ENCODE measurements around the gene CAMLG. TPM values are rescaled to one million over a fixed set of nuclear protein-coding genes. Genes with fewer than 3 reads are reported as not detected.
"Not testable (repeated sequence)": the region's sequence is repeated elsewhere in the genome, so short reads cannot be mapped to it uniquely, and the experiment has no call there.

Gene CAMLG
- 10 to 100 TPM; 26.4 to 31.3 TPM for total RNA-seq

DNA sequence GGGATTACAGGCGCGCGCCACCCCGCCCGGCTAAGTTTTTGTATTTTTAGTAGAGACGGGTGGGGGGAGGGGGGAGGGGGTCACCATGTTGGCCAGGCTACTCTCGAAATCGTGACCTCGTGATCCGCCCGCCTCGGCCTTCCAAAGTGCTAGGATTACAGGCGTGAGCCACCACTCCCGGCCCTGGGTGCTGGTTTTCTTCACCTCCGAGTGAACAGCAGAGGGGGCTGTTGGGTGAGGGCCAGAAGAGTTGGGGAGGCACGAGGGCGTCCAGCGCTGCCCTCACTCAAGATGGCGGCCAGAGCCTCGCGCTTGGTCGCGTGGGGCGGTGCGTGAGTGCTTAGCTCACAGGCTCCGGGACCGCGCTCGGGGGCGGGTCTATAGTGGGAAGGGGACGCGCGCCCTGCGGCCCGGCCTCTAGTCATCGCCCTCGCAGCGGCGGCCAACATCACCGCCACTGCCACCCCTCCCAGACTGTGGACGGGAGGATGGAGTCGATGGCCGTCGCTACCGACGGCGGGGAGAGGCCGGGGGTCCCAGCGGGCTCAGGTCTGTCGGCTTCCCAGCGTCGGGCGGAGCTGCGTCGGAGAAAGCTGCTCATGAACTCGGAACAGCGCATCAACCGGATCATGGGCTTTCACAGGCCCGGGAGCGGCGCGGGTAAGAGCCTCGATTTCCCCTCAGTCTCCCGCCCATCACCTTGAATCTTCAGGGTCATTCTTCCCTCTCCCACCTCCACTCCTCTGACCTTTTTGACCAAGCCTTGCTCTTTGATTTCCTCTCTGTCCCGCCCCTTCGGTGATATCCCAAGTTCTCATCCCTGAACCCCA, at the start of gene CAMLG:
CAMLG (plus strand) TSS at position 416 of the 830 bp plus-strand sequence; CDS start at position 489, 73 bp downstream.
- Histone ChIP-seq H3K9me3 (no peaks in the 10 kb centered on the region), H3K27me3 (replicated peaks; ENCODE audit: insufficient read depth) (no peaks in the 10 kb centered on the region), H3K36me3 (no peaks in the 10 kb centered on the region), H3K4me3 (peak within 1 kb of the TSS; percentile 83 to 88), H3K4me1 (replicated peaks) (peaks cover 8% of the 10 kb centered on the region), H3K27ac (peak within 1 kb of the TSS; percentile 91 to 95)
- peak; percentile 98 for DNase-seq (ENCODE audit: low spot score)
- intact Hi-C loops (cut with DNase I) = loop anchor here (2.0 kb wide), 1 partner anchor 166 kb away; the partner anchor contains the start of gene PCBD2
- WGBS = under 1% methylated on average over 45 of the region's 66 CpGs
- TF ChIP-seq, protein P1, sequence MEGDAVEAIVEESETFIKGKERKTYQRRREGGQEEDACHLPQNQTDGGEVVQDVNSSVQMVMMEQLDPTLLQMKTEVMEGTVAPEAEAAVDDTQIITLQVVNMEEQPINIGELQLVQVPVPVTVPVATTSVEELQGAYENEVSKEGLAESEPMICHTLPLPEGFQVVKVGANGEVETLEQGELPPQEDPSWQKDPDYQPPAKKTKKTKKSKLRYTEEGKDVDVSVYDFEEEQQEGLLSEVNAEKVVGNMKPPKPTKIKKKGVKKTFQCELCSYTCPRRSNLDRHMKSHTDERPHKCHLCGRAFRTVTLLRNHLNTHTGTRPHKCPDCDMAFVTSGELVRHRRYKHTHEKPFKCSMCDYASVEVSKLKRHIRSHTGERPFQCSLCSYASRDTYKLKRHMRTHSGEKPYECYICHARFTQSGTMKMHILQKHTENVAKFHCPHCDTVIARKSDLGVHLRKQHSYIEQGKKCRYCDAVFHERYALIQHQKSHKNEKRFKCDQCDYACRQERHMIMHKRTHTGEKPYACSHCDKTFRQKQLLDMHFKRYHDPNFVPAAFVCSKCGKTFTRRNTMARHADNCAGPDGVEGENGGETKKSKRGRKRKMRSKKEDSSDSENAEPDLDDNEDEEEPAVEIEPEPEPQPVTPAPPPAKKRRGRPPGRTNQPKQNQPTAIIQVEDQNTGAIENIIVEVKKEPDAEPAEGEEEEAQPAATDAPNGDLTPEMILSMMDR (IDR thresholded peaks at IDR 0.05) = peak in 3 of 4 experiments; percentile 43 to 67 (median 60)
- peak; percentile 96 for TF ChIP-seq POLR2A (IDR thresholded peaks at IDR 0.05)
- peak; percentile 90 for TF ChIP-seq POLR2AphosphoS5 (IDR thresholded peaks at IDR 0.05)

DNA sequence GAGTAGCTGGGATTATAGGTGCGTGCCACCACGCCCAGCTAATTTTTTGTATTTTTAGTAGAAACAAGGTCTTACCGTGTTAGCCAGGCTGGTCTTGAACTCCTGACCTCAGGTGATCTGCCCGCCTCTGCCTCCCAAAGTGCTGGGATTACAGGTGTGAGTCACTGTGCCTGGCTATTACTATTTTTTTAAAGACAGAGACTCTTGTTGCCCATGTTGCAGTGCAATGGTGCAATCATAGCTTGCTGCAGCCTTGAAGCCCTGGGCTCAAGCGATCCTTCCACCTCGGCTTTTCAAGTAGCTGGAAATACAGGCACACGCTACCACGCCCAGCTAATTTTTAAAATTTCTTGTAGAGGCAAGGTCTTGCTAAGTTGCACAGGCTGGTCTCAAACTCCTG, 48.2 kb upstream of the CAMLG start:
- H3K27me3 ChIP-seq (replicated peaks; ENCODE audit: insufficient read depth); H3K36me3 ChIP-seq; H3K9me3 ChIP-seq; H3K4me3 ChIP-seq; H3K4me1 ChIP-seq (replicated peaks); intact Hi-C loops (cut with DNase I); DNase-seq (ENCODE audit: low spot score); H3K27ac ChIP-seq: not testable (repeated sequence)
- WGBS = 95% methylated on average over 8 of the region's 8 CpGs

DNA sequence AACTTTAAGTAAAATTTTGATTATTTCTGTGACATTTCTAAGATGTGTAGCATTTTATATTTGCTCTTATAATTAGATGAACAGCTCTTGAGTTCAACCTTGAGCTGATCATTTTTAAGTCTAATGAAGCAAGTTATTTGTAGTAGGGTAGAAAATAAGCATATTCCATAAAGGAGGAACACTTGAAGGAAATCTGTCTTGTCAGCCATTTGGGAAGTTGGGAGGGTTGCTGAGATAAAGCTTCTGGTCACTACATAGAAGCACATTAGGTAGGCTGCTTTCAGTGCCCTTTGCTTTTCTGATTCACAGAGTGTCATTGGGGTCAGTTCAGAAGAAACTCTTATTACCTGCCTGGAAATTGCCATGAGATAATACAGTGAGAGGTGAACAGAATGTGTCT, 45.6 kb upstream of the CAMLG start:
- intact Hi-C loops (cut with DNase I) = no loop called here
- no peak overlapping the region for H3K27ac ChIP-seq
- H3K9me3 ChIP-seq = no peaks in the 10 kb centered on the region
- no peak overlapping the region for H3K4me3 ChIP-seq
- no peaks in the 10 kb centered on the region for H3K4me1 ChIP-seq (replicated peaks)
- no peak for DNase-seq (ENCODE audit: low spot score)
- peaks cover 2 to 3% of the 10 kb centered on the region in 2 donors for H3K36me3 ChIP-seq
- H3K27me3 ChIP-seq (replicated peaks; ENCODE audit: insufficient read depth) = no peaks in the 10 kb centered on the region
- TF ChIP-seq POLR2AphosphoS5 (IDR thresholded peaks at IDR 0.05) (no peak), POLR2A (IDR thresholded peaks at IDR 0.05) (no peak)
- TF ChIP-seq, protein P1 (IDR thresholded peaks at IDR 0.05) = no peak

DNA sequence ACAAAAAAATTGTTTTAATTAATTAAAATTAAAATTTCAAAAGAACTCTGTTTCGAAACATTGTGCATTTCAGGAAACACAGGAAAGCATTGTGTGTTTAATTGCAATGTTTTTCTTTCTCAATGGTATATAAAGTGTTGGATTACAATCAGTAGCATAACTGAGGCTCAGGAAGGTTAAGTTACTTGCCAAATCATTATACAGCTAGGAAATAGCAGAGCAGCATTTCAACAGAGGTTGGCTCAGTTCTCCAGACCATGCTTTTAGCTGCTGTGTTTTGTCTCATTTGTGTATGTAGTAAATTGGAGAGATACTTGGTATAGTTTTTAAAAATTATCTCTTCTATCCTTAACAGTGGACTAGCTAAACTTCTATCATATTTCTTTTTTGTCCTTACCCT, 30.0 kb upstream of the CAMLG start:
- Histone ChIP-seq H3K27ac (no peak overlapping the region), H3K27me3 (replicated peaks; ENCODE audit: insufficient read depth) (no peaks in the 10 kb centered on the region), H3K36me3 (no peaks in the 10 kb centered on the region), H3K4me3 (no peak overlapping the region), H3K9me3 (no peaks in the 10 kb centered on the region), H3K4me1 (replicated peaks) (no peaks in the 10 kb centered on the region)
- TF ChIP-seq POLR2A (IDR thresholded peaks at IDR 0.05) (no peak), POLR2AphosphoS5 (IDR thresholded peaks at IDR 0.05) (no peak)
- TF ChIP-seq, protein P1 (IDR thresholded peaks at IDR 0.05) = no peak
- intact Hi-C loops (cut with DNase I) = no loop called here
- WGBS = 88% methylated on average over 1 of the region's 1 CpG
- DNase-seq (ENCODE audit: low spot score) = no peak

DNA sequence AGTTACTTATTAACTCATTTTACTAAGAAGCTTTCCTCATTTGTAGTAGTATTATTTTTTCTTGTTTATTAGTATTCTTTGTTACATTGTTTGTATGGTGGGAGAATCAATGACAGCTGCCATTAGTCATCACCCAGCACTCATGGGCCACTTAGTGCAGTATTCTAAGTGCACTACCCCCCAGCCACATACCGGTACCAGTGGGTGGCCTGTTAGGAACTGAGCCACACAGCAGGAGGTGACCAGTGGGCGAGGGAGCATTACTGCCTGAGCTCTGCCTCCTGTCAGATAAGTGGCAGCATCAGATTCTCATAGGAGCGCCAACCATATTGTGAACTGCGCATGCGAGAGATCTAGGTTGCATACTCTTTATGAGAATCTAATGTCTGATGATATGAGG, 24.2 kb upstream of the CAMLG start:
- no peaks in the 10 kb centered on the region for H3K36me3 ChIP-seq

More for the DNA sequence above, 24.2 kb upstream of the CAMLG start:
- Histone ChIP-seq H3K27me3 (replicated peaks; ENCODE audit: insufficient read depth) (no peaks in the 10 kb centered on the region), H3K9me3 (no peaks in the 10 kb centered on the region), H3K27ac (no peak overlapping the region), H3K4me3 (no peak overlapping the region), H3K4me1 (replicated peaks) (no peaks in the 10 kb centered on the region)
- no peak for DNase-seq (ENCODE audit: low spot score)
- intact Hi-C loops (cut with DNase I) = no loop called here
- TF ChIP-seq POLR2A (IDR thresholded peaks at IDR 0.05) (no peak), POLR2AphosphoS5 (IDR thresholded peaks at IDR 0.05) (no peak)
- TF ChIP-seq, protein P1 (IDR thresholded peaks at IDR 0.05) = no peak
- WGBS = 92% methylated on average over 5 of the region's 5 CpGs
